Right atrium auricular region (tissue), 2 donors: ENCODE results near the gene PDZD7. TPM values are rescaled to one million over a fixed set of nuclear protein-coding genes. Genes with fewer than 3 reads are reported as not detected.

Experiments
- DNase-seq: peaks from one replicate; pipeline ENCODE4 v3.0.0-alpha.2; 2019; ENCODE audit warnings: low spot score
- H3K27ac ChIP-seq, 2 donors: fragments of 200-600 bp; sonication (generic); 1 replicate in 1 of 2; 2 replicates in 1 of 2; pipeline ENCODE4 v1.5.1; 2016 to 2019
- H3K27me3 ChIP-seq, 2 donors: fragments of 200-600 bp; sonication (generic); one replicate each; pipeline versions ENCODE4 v1.5.1 to v1.6.0; 2017 to 2019
- H3K36me3 ChIP-seq: fragments of 200-600 bp; sonication (generic); one replicate; pipeline ENCODE4 v1.5.1; 2016
- H3K4me1 ChIP-seq, 2 donors: fragments of 200-600 bp; sonication (generic); one replicate each; pipeline versions ENCODE4 v1.5.1 to v1.6.0; 2017 to 2019
- H3K4me3 ChIP-seq, 2 donors: fragments of 200-600 bp; sonication (generic); 1 replicate in 1 of 2; 2 replicates in 1 of 2; pipeline ENCODE4 v1.5.1; 2017 to 2019; ENCODE audit warnings: mild to moderate bottlenecking in 1 of 2, moderate library complexity in 1 of 2
- H3K9me3 ChIP-seq, 2 donors: fragments of 200-600 bp; sonication (generic); one replicate each; pipeline ENCODE4 v1.5.1; 2019
- CTCF ChIP-seq, 2 donors: fragments of 200-600 bp; sonication (generic); IDR thresholded peaks; one replicate each; pipeline ENCODE4 v1.5.1; 2019; ENCODE audit warnings: antibody characterized with exemption in 2 of 2
- total RNA-seq, 2 donors: library from RNA; depleted of rRNA; stranded (reverse); fragments of >200 nt; gene quantifications; one replicate each; pipeline ENCODE4 v1.1.0, GENCODE V29; 2016

PDZD7 gene
- total RNA-seq, 2 donors from 2014 or later = 0.59 to 1.3 TPM

- Histone ChIP-seq H3K9me3 (no peaks in the 10 kb centered on the region), H3K27me3 (no peaks in the 10 kb centered on the region), H3K4me1 (peaks cover 0 to 16% of the 10 kb centered on the region in 2 donors), H3K4me3 (no peak overlapping the region), H3K27ac (no peak overlapping the region), H3K36me3 (no peaks in the 10 kb centered on the region)
- DNase-seq = no peak
- no peak for TF ChIP-seq CTCF (IDR thresholded peaks at IDR 0.05)
Measured at GRCh38 chr10:101018118-101018599, 12.8 kb downstream of the PDZD7 start.

GRCh38 chr10:101016814-101017213 lies 14.1 kb downstream of the PDZD7 start:
- Histone ChIP-seq H3K27me3 (no peaks in the 10 kb centered on the region), H3K4me1 (peaks cover 0 to 30% of the 10 kb centered on the region in 2 donors), H3K4me3 (no peak overlapping the region), H3K36me3 (no peaks in the 10 kb centered on the region), H3K27ac (no peak overlapping the region), H3K9me3 (no peaks in the 10 kb centered on the region)
- no peak for TF ChIP-seq CTCF (IDR thresholded peaks at IDR 0.05)
- DNase-seq = no peak

- H3K4me3 ChIP-seq = no peak overlapping the region
- H3K27me3 ChIP-seq = no peaks in the 10 kb centered on the region
Measured at GRCh38 chr10:101015582-101015973, 15.4 kb downstream of the PDZD7 start.

GRCh38 chr10:101014966-101015581 lies 15.9 kb downstream of the PDZD7 start:
- no peak overlapping the region for H3K4me3 ChIP-seq
- TF ChIP-seq CTCF (IDR thresholded peaks at IDR 0.05) = no peak
- H3K9me3 ChIP-seq = no peaks in the 10 kb centered on the region
- H3K27me3 ChIP-seq = no peaks in the 10 kb centered on the region
- no peak for DNase-seq
- H3K4me1 ChIP-seq = peaks cover 0 to 32% of the 10 kb centered on the region in 2 donors
- H3K27ac ChIP-seq = no peak overlapping the region
- H3K36me3 ChIP-seq = no peaks in the 10 kb centered on the region

More at GRCh38 chr10:101015582-101015973, 15.4 kb downstream of the PDZD7 start:
- Histone ChIP-seq H3K4me1 (peaks cover 0 to 32% of the 10 kb centered on the region in 2 donors), H3K9me3 (no peaks in the 10 kb centered on the region), H3K27ac (no peak overlapping the region), H3K36me3 (no peaks in the 10 kb centered on the region)
- no peak for DNase-seq
- no peak for TF ChIP-seq CTCF (IDR thresholded peaks at IDR 0.05)

- H3K27me3 ChIP-seq = no peaks in the 10 kb centered on the region
- H3K36me3 ChIP-seq = no peaks in the 10 kb centered on the region
- H3K27ac ChIP-seq = no peak overlapping the region
- peaks cover 0 to 32% of the 10 kb centered on the region in 2 donors for H3K4me1 ChIP-seq
- H3K9me3 ChIP-seq = no peaks in the 10 kb centered on the region
- DNase-seq = peak; percentile 87
- H3K4me3 ChIP-seq = no peak overlapping the region
- peak; percentile 78 to 93 for TF ChIP-seq CTCF (IDR thresholded peaks at IDR 0.05)
Measured at GRCh38 chr10:101014230-101014884, 16.6 kb downstream of the PDZD7 start.
